H1 (cell line): ENCODE results near the gene TOM1. TPM values are rescaled to one million over a fixed set of nuclear protein-coding genes. Genes with fewer than 3 reads are reported as not detected.

ENCODE experiments used
- CTCF ChIA-PET: fragments of 300-600 bp; sonication (Branson Sonifier 250); formaldehyde crosslinking; loops from one replicate; lab custom pipeline; 2021; ENCODE audit not compliant: partially characterized antibody; lab: Charles Lee
- POLR2A ChIA-PET: fragments of 300-600 bp; sonication (Branson Sonifier 250); formaldehyde crosslinking; loops from one replicate; lab custom pipeline; 2021; ENCODE audit warnings: inconsistent platforms; ENCODE audit not compliant: partially characterized antibody; lab: Charles Lee
- DNase-seq, 2 experiments: peaks; one replicate each; pipeline versions ENCODE4 v3.0.0 to v3.0.0-alpha.2; 2010 to 2022; ENCODE audit warnings: low spot score in 2 of 2, low read depth in 1 of 2, mixed read lengths in 1 of 2
- FAIRE-seq: peaks from 2 replicates; lab custom pipeline; 2011; peaks lifted over from hg19 to GRCh38; lab: Jason Lieb, UNC
- H2AFZ ChIP-seq: 2 replicates; pipeline ENCODE4 v1.8.1; 2012; ENCODE audit warnings: low read length, inconsistent platforms
- H2AK5ac ChIP-seq: 2 replicates; pipeline ENCODE4 v1.6.1; 2013; ENCODE audit warnings: low read depth, low read length
- H2BK120ac ChIP-seq: replicated peaks from 2 replicates; pipeline ENCODE3; 2013; ENCODE audit warnings: low read depth, low read length, inconsistent platforms
- H2BK12ac ChIP-seq: 2 replicates; pipeline ENCODE4 v1.6.1; 2013; ENCODE audit warnings: low read depth, low read length
- H2BK15ac ChIP-seq: 2 replicates; pipeline ENCODE4 v1.6.1; 2013; ENCODE audit warnings: low read length
- H2BK20ac ChIP-seq: 2 replicates; pipeline ENCODE4 v1.6.1; 2013; ENCODE audit warnings: low read length
- H2BK5ac ChIP-seq: 2 replicates; pipeline ENCODE4 v1.6.1; 2013; ENCODE audit warnings: low read depth, low read length
- H3K14ac ChIP-seq: 2 replicates; pipeline ENCODE4 v1.6.1; 2013; ENCODE audit warnings: inconsistent platforms; ENCODE audit not compliant: insufficient read length
- H3K18ac ChIP-seq: 2 replicates; pipeline ENCODE4 v1.6.1; 2013; ENCODE audit warnings: low read length; ENCODE audit errors: extremely low read depth
- H3K23ac ChIP-seq: 2 replicates; pipeline ENCODE4 v1.6.1; 2013; ENCODE audit warnings: inconsistent platforms; ENCODE audit not compliant: insufficient read length
- H3K23me2 ChIP-seq: 2 replicates; pipeline ENCODE4 v1.6.1; 2013; ENCODE audit warnings: low read depth, low read length
- H3K27ac ChIP-seq: 2 replicates; pipeline ENCODE4 v1.6.1; 2011; ENCODE audit warnings: low read depth, low read length, inconsistent platforms
- H3K27me3 ChIP-seq, 4 experiments: replicated peaks in 1 of 4; 1 replicate in 1 of 4; 2 replicates in 3 of 4; pipeline versions ENCODE4 v1.6.1 to v1.8.1; 2011 to 2013; ENCODE audit warnings: low read length in 3 of 4, mild to moderate bottlenecking in 3 of 4, inconsistent platforms in 2 of 4, mixed read lengths in 2 of 4, moderate library complexity in 1 of 4; ENCODE audit not compliant: control insufficient read depth in 3 of 4, insufficient read depth in 3 of 4; ENCODE audit errors: extremely low read depth in 1 of 4
- H3K36me3 ChIP-seq, 4 experiments: 2 replicates each; pipeline versions ENCODE4 v1.6.1 to v1.8.1; 2011 to 2013; ENCODE audit warnings: mild to moderate bottlenecking in 4 of 4, low read length in 3 of 4, moderate library complexity in 2 of 4, control low read depth in 1 of 4, inconsistent platforms in 1 of 4; ENCODE audit not compliant: insufficient read depth in 4 of 4, control insufficient read depth in 2 of 4
- H3K4ac ChIP-seq: replicated peaks from 2 replicates; pipeline ENCODE3; 2013; ENCODE audit warnings: low read length, low read depth, mixed read lengths, inconsistent platforms; ENCODE audit not compliant: insufficient read length
- H3K4me1 ChIP-seq, 4 experiments: replicated peaks in 1 of 4; 1 replicate in 1 of 4; 2 replicates in 3 of 4; pipeline versions ENCODE4 v1.6.1 to v1.8.1; 2011 to 2013; ENCODE audit warnings: low read length in 3 of 4, inconsistent platforms in 2 of 4, mixed read lengths in 1 of 4; ENCODE audit not compliant: insufficient read depth in 4 of 4, control insufficient read depth in 3 of 4
- H3K4me2 ChIP-seq, 2 experiments: 2 replicates each; pipeline versions ENCODE4 v1.6.1 to v1.8.1; 2011 to 2013; ENCODE audit warnings: low read depth in 2 of 2, low read length in 2 of 2, control low read depth in 1 of 2, inconsistent platforms in 1 of 2, mild to moderate bottlenecking in 1 of 2; ENCODE audit not compliant: insufficient read depth in 1 of 2
- H3K4me3 ChIP-seq, 4 experiments: fragments of 200-600, 300-600 bp in 1 of 4; sonication (generic), shearing (Covaris generic), sonication (Bioruptor Twin) in 1 of 4; 2 replicates each; pipeline versions ENCODE4 v1.5.1 to v1.8.1; 2011 to 2016; ENCODE audit warnings: low read length in 4 of 4, low read depth in 3 of 4, control low read depth in 2 of 4, inconsistent platforms in 2 of 4, mild to moderate bottlenecking in 2 of 4, mixed read lengths in 1 of 4, moderate library complexity in 1 of 4; ENCODE audit not compliant: insufficient read depth in 2 of 4; ENCODE audit errors: extremely low read depth in 1 of 4
- H3K56ac ChIP-seq: replicated peaks from 2 replicates; pipeline ENCODE3; 2013; ENCODE audit warnings: low read depth, mild to moderate bottlenecking, mixed read lengths, low read length, inconsistent platforms; ENCODE audit not compliant: insufficient read length
- H3K79me1 ChIP-seq: 2 replicates; pipeline ENCODE4 v1.6.1; 2013; ENCODE audit warnings: low read depth, low read length, control low read depth
- H3K79me2 ChIP-seq, 2 experiments: 2 replicates each; pipeline versions ENCODE4 v1.6.1 to v1.8.1; 2012 to 2013; ENCODE audit warnings: low read length in 2 of 2, mild to moderate bottlenecking in 2 of 2, inconsistent platforms in 1 of 2; ENCODE audit not compliant: insufficient read depth in 2 of 2, control insufficient read depth in 1 of 2
- H3K9ac ChIP-seq, 4 experiments: replicated peaks in 1 of 4; 1 replicate in 1 of 4; 2 replicates in 3 of 4; pipeline versions ENCODE4 v1.6.1 to v1.8.1; 2011 to 2013; ENCODE audit warnings: low read depth in 3 of 4, low read length in 3 of 4, control low read depth in 2 of 4, mild to moderate bottlenecking in 2 of 4, moderate library complexity in 2 of 4, inconsistent platforms in 1 of 4; ENCODE audit errors: extremely low read depth in 1 of 4
- H3K9me3 ChIP-seq, 2 experiments: 2 replicates each; pipeline versions ENCODE4 v1.6.1 to v1.8.1; 2012 to 2013; ENCODE audit warnings: mild to moderate bottlenecking in 2 of 2, moderate library complexity in 2 of 2, control low read depth in 1 of 2, inconsistent platforms in 1 of 2, low read depth in 1 of 2, low read length in 1 of 2, mixed read lengths in 1 of 2; ENCODE audit not compliant: insufficient read depth in 2 of 2
- H4K20me1 ChIP-seq, 2 experiments: replicated peaks in 1 of 2; 2 replicates each; pipeline versions ENCODE3 to v1.8.1; 2011 to 2013; ENCODE audit warnings: inconsistent platforms in 2 of 2, low read length in 2 of 2, mild to moderate bottlenecking in 1 of 2; ENCODE audit not compliant: insufficient read depth in 2 of 2, control insufficient read depth in 1 of 2
- H4K5ac ChIP-seq: 2 replicates; pipeline ENCODE4 v1.6.1; 2013; ENCODE audit warnings: low read length, low read depth, mixed read lengths, inconsistent platforms; ENCODE audit not compliant: insufficient read length
- H4K8ac ChIP-seq: 2 replicates; pipeline ENCODE4 v1.8.0; 2013; ENCODE audit warnings: mild to moderate bottlenecking, moderate library complexity, low read length, inconsistent platforms; ENCODE audit not compliant: insufficient read depth; ENCODE audit errors: extremely low read depth
- H4K91ac ChIP-seq: replicated peaks from 2 replicates; pipeline ENCODE3; 2013; ENCODE audit warnings: low read length, mixed read lengths, inconsistent platforms; ENCODE audit not compliant: insufficient read length
- BRCA1 ChIP-seq: IDR thresholded peaks from 2 replicates; pipeline ENCODE4 v1.6.1; 2012; ENCODE audit warnings: low read depth, low read length, improper control_type of control experiment
- KDM5A ChIP-seq: fragments of 200-600 bp; IDR thresholded peaks from 2 replicates; pipeline ENCODE4 v1.7.1; 2012; ENCODE audit warnings: mild to moderate bottlenecking, low read length, inconsistent platforms, mixed read lengths
- PHF8 ChIP-seq: fragments of 200-600 bp; sonication (generic); conservative IDR thresholded peaks from 2 replicates; pipeline ENCODE4 v1.7.1; 2012; ENCODE audit warnings: low read depth, mild to moderate bottlenecking, inconsistent platforms, low read length, moderate library complexity
- RXRA ChIP-seq: IDR thresholded peaks from 2 replicates; pipeline ENCODE4 v1.6.1; 2011; ENCODE audit warnings: low read depth, mild to moderate bottlenecking, low read length, moderate library complexity; ENCODE audit not compliant: insufficient read depth
- SP2 ChIP-seq: IDR thresholded peaks from 2 replicates; pipeline ENCODE4 v1.6.1; 2012; ENCODE audit warnings: mild to moderate bottlenecking, low read length, inconsistent platforms
- WGBS, 2 experiments: shearing (Covaris generic) in 1 of 2; methylation state at CpG; one replicate each; pipeline versions ENCODE4 v1.1.6 to v1.1.7; 2013 to 2015; ENCODE audit warnings: low lambda C conversion rate in 2 of 2, mixed read lengths in 2 of 2, inconsistent platforms in 1 of 2, low coverage in 1 of 2, missing lambda C conversion rate in 1 of 2; ENCODE audit not compliant: insufficient replicate concordance in 2 of 2, insufficient coverage in 1 of 2, insufficient read length in 1 of 2; ENCODE audit errors: extremely low coverage in 1 of 2, missing lambda C conversion rate in 1 of 2; 5-methylcytosine and 5-hydroxymethylcytosine counted together
- polyA plus RNA-seq, 7 experiments: library from polyadenylated mRNA; depleted of rRNA in 3 of 7; stranded (reverse) in 5 of 7; unstranded in 2 of 7; fragments of >200 nt in 5 of 7; fragments of 200-250 nt in 2 of 7; gene quantifications; 1 replicate in 5 of 7; 2 replicates in 1 of 7; 4 replicates in 1 of 7; pipeline versions ENCODE4 v1.2.1 to v1.2.3, GENCODE V29; 2011 to 2013; ENCODE audit warnings: missing spikeins in 2 of 7, mixed read lengths in 2 of 7
- total RNA-seq: library from RNA; stranded (reverse); fragmentation: NEBNext Ultra II Directional; extraction: Animal tissue kit (Norgen Biotek cat#: 25700); gene quantifications from 2 replicates; pipeline ENCODE4 v1.2.1, GENCODE V29; 2021

The TOM1 gene
- total and polyA plus RNA-seq, 2 of the 8 experiments (the other 6 are each of a cell fraction or from before 2014, with no cell fraction given) = 25.1 to 39.2 TPM

GRCh38 chr22:35386670-35387288 is 87.1 kb downstream of the TOM1 start:
- H3K27me3 ChIP-seq = no peaks in the 10 kb centered on the region
- peaks cover 0 to 2% (median under 1%) of the 10 kb centered on the region in 4 experiments; a peak in 4 of 7 replicates for H3K4me1 ChIP-seq
- no peak for TF ChIP-seq RXRA
- TF ChIP-seq SP2 = no peak
- TF ChIP-seq KDM5A = no peak
- no peak for TF ChIP-seq PHF8
- TF ChIP-seq BRCA1 = no peak
- TF ChIP-seq, all 59 proteins: peak for 0
- H3K79me2 ChIP-seq = no peaks in the 10 kb centered on the region
- H3K9ac ChIP-seq = no peak overlapping the region
- no peak overlapping the region for H2AFZ ChIP-seq
- FAIRE-seq (no peak), DNase-seq (no peak)
- H3K23me2 ChIP-seq = no peaks in the 10 kb centered on the region
- no peak overlapping the region for H4K91ac ChIP-seq
- H3K14ac ChIP-seq = no peak overlapping the region
- WGBS, 2 experiments = 94% methylated on average over 19 of the region's 19 CpGs; no CpG with 5 or more reads in 1 of the 2 experiments
- H3K27ac ChIP-seq = no peak overlapping the region
- H2BK120ac ChIP-seq = no peak overlapping the region
- ChIA-PET CTCF (interaction anchor here (1.1 to 6.4 kb wide), 6 partner anchors 10 to 35 kb away, joined by 3 to 39 read pairs (median 4); no protein-coding TSS in a partner anchor), POLR2A (interaction anchor here (0.6 to 57.4 kb wide), 3 partner anchors 10 to 84 kb away, joined by 3 to 1995 read pairs (median 3); partner anchors contain the start of gene MCM5)
- no peak overlapping the region for H2BK12ac ChIP-seq
- no peak overlapping the region for H3K4me3 ChIP-seq
- no peak overlapping the region for H2BK15ac ChIP-seq
- H3K56ac ChIP-seq = no peak overlapping the region
- no peaks in the 10 kb centered on the region for H4K20me1 ChIP-seq
- H3K79me1 ChIP-seq = no peaks in the 10 kb centered on the region
- no peak overlapping the region for H3K4ac ChIP-seq
- no peak overlapping the region; the same call in 1 of the 2 replicates for H4K8ac ChIP-seq
- no peak overlapping the region for H3K4me2 ChIP-seq
- H3K9me3 ChIP-seq = no peaks in the 10 kb centered on the region
- H3K23ac ChIP-seq = no peak overlapping the region
- no peak overlapping the region for H4K5ac ChIP-seq
- no peak overlapping the region for H2BK20ac ChIP-seq
- H2AK5ac ChIP-seq = no peak overlapping the region
- 0 out of 2 replicates have a peak overlapping the region, but pooled peaks have one; percentile 44 for H2BK5ac ChIP-seq
- H3K36me3 ChIP-seq = peaks cover 0 to 13% (median 7%) of the 10 kb centered on the region in 4 experiments; a peak in 5 of 8 replicates
- H3K18ac ChIP-seq = no peak overlapping the region
